Islet precursor cell (in vitro differentiated cells): ENCODE results near the gene DPRX.
"Not testable (repeated sequence)": the region's sequence is repeated elsewhere in the genome, so short reads cannot be mapped to it uniquely, and the experiment has no call there.

Experiments
- DNase-seq: peaks from one replicate; pipeline ENCODE4 v3.0.0-alpha.2; 2018

Gene DPRX

DNA sequence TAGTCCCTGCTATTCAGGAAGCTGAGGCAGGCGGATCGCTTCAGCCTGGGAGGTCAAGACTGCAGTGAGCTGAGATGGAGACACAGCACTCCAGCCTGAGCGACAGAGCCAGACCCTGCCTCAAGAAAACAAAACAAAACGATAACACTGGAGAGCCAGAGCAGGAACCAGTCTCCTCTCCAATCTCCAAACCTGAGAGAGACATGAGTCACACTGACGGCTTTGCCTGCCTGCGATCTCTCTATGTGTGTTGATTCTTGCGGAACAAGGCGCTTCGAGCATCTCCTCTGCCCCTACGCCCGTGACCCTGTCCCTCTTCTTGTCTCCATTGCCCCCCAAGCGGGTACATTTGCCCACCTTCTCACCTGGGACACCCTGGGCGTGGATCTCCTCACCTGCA is 15.6 kb downstream of the DPRX start:
- no peak for DNase-seq

DNA sequence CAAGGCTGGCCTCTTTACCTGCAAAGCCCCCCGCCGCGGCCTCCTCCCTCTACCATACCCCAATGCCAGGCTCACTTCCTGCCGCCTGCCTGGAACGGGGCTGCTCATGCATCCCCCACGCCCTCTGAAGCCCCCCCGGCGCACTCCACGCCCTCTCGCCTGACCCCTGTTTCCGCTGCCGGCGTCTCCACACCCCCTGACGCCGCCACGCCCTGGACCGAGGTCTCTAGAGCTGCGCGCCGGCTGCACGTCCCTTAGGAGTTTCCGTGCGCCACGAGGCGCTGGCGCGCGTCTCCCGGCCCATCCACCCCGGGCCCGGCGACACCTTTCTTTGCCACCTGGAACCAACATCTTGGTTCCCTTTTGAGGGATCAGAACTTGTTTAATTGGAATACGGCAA is 16.0 kb downstream of the DPRX start:
- DNase-seq, result no peak

DNA sequence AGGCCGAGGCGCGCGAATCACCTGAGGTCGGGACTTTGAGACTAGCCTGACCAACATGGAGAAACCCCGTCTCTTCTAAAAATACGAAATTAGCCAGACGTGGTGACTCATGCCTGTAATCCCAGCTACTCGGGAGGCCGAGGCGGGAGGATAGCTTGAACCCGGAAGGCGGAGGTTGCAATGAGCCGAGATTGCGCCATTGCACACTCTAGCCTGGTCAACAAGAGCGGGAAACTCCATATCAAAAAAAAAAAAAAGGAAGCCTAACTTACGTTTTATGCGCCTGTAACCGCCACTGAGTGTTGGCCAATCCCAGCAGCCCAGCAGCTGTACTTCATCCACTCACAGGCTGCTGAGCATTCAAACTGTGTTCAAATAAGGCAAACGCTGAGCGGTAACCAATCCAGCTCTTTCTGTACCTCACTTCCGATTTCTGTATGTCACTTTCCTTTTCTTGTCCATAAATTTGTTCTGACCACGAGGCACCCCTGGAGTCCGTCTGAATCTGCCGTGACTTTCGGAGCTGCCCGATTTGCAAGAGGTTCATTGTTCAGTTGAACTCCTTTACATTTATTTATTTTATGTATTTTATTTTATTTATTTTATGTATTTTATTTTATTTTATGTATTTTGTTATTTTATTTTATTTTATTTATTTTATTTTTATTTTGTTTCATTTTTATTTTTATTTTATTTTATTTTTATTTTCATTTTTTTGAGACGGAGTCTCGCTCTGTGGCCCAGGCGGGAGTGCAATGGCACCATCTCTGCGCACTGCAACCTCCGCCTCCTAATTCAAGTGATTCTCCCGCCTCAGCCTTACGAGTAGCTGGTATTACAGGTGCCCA is 18.2 kb downstream of the DPRX start:
- no peak for DNase-seq

DNA sequence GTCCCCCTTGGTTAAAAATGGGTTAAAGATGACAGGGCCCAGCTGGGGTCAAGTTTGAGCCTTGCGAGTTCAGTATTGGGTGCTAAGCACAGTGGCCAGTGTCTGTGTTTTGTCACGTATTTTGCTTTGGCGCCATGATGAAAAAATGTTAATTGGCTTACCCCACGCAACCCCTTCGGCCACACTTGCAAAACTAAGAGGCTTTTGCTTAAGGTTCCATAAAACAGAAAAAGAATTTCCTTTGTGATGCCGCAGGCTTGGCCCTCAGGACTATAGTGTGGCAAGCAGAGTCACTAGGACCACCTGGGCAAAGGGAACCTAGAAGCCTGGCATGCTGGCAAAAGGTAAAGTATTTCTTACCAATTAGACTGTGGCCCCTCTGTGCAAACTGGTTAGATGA is 20.7 kb downstream of the DPRX start:
- no peak for DNase-seq

DNA sequence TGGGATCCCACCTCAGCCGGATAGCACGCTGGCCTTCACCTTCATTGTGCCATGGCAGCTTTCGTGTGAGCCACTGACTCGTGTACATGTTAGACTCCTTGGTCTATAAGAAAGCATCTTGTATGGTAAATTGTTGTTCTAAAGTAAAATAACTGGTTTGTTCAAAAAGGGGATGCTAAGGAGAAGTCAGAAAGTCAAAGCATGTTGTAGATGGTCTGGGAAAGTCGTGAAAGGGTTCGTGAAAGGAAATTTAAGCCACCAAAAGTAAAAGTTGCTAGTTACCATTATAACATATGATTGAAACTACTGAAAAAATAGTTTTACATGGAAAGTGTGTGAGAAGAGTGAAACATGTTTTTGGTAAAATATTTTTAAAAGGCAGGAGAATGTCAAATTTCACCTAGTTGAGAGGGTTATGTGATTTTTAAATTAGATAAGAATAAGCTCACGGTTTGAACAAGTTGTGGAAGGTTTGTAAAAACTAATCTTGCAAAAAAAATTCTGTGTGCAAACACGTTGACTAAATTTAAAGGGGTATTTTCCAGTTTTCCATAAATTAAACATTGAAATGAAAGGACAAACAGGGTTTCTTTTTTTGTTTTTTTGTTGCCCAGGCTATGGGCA is 23.4 kb downstream of the DPRX start:
- DNase-seq, result no peak

DNA sequence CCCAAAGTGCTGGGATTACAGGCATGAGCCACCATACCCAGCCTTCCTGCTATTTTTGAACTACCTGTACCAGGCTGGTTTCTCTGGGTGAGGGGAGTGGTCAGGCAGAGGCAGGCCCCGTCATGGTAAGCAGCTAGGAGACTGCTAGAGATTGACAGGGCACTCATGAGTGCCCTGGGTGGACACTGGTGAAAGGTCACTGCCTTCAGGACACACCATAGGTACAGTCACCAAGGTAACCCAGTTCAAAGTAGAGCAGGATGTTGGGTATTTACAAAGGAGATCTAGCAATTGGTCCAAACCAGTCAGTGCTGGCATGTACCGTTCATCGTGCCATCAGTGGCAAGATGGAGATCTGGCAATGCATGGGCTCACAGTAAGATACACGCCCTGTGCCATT is 25.5 kb downstream of the DPRX start:
- no peak for DNase-seq

DNA sequence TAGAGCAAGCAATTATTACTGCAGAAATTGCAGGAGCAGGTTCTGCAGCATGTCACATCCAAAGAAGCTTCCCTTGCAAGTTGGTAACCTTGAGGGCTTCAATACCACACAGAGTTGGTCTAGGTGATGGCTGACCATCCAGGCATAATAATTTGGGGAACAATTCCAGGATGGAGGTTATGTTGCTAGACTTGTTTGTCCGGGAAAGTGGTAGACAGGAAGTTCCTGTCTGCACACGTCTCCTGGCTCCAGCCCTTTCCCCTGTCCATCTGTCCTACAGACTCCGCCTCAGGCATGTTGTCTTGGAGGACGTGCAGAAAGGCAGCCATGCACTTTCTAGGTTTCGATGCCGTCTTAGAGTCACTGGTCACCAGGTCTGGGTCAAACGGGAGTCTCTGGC is 26.0 kb downstream of the DPRX start:
- DNase-seq, result no peak

DNA sequence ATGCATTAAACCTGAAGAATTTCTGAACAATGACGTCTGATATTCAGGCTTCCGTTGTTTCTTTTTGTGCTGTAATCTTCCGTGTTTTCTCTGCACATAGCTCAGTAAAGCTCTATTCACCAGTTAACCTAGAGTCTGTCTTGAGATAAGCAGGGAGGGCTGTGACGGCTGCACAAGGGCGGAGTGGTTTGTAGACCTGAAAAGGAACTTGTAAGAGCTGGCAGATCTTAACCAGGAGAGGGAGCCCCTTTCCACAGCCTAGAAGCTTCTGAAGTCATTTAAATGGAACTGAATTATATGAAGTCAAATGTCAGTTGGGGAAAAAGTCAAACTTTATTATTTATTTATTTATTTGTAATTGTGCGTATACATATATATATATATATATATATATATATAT is 27.5 kb downstream of the DPRX start:
- peak; percentile 73 for DNase-seq

DNA sequence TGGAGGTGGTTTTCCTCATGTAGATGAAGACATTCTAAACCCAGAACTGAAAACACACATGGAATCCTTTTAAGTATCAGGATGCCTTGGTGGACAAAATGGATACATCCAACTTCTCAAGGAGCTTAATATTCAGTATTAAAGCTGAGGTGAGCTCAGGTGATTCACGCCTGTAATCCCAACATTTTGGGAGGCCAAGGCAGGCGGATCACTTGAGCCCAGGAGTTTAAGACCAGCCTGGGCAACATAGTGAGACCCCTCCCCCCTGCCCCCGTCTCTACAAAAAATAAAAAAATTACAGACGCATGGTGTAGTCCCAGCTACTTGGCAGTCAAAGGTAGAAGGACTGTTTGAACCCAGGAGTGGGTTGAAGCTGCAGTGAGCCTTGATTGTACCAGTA is 28.8 kb downstream of the DPRX start:
- DNase-seq, result no peak

DNA sequence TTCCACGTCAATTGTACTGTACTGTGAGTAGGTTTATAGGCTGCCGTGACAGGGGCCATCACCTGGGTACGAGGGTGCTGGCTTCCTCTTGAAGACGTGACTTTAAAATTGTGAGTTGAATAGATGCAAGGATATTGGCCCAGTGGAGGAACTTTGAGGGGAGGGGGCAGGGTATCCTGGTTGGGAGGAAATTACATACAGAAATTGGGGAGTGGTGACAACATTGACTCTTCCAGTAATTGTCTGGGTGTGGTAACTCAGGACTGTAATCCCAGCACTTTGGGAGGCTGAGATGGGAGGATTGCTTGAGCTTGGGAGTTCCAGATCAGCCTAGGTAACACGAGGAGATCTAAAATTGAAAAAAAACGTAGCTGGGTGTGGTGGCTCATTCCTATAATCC is 30.4 kb downstream of the DPRX start:
- DNase-seq, result no peak

DNA sequence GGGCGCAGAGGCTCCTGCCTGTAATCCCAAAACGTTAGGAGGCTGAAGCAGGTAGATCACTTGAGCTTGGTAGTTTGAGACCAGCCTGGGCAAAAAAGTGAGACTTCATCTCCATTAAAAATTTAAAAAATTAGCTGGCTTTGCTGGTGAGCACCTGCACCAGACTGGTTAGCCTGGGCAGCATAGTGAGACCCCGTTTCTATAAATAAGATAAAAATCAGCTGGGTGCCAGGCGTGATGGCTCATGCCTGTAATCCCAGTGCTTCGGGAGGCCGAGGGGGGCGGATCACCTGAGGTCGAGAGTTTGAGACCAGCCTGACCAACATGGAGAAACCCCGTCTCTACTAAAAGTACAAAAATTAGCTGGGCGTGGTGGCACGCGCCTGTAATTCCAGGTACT is 32.4 kb downstream of the DPRX start:
- no peak for DNase-seq

DNA sequence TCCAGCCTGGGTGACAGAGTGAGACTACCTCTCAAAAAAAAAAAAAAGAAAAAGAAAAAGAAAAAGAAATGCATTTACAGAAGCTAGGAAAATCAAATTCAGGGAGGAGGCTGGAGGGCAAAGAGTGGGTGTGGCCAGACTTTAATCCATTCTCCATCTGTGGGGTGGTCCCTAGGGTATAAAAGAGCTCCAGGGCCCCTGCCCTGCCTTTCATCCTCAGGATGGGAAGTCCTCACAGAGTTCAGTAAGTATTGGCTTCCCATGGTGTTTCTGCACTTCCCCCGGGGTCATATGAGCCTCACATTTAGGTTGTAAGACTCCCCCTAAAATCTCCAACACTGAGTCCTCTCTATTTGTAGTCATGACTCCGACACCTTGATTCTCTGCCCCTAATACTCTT is 33.0 kb downstream of the DPRX start:
- no peak for DNase-seq

DNA sequence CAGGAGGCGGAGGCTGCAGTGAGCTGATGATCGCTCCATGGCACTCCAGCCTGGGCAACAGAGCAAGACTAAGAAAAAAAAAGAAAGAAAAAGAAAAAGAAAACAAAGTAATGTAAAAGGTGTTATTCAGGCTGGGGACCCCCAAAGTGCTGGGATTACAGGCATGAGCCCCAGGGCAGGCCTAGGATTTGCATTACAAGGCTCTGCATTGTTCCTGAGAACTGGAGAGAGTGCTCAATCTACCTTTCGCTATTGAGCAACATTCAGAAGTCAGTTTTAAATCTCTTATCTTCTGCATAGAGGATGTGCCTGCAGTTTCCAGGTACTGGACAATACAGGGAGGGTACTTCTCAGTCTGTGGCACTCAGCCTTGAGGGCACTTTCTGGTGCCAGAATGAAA is 34.5 kb downstream of the DPRX start:
- not testable (repeated sequence) for DNase-seq

DNA sequence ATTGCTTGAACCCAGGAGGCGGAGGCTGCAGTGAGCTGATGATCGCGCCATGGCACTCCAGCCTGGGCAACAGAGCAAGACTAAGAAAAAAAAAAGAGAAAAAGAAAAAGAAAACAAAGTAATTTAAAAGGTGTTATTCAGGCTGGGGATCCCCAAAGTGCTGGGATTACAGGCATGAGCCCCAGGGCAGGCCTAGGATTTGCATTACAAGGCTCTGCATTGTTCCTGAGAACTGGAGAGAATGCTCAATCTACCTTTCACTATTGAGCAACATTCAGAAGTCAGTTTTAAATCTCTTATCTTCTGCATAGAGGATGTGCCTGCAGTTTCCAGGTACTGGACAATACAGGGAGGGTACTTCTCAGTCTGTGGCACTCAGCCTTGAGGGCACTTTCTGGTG is 37.0 kb downstream of the DPRX start:
- not testable (repeated sequence) for DNase-seq

DNA sequence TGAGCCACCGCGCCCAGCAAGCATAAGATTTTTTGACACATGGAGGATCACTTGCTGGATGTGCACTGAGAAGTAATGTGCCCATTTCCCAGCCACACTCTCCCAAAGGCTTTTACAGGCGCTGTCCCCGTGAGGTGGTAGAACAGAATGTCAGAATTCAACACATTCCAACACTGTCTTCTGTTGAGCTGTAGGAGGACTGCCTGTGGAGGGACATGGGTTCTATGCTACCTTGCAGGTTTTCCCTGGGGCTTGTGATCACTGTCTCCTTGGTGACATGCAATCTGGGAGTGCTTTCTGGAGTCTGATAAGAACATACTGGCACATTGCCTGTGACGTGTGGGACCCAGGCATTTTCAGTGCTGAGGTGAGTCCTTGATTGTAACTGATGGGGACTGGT is 38.5 kb downstream of the DPRX start:
- peak; percentile 56 for DNase-seq

DNA sequence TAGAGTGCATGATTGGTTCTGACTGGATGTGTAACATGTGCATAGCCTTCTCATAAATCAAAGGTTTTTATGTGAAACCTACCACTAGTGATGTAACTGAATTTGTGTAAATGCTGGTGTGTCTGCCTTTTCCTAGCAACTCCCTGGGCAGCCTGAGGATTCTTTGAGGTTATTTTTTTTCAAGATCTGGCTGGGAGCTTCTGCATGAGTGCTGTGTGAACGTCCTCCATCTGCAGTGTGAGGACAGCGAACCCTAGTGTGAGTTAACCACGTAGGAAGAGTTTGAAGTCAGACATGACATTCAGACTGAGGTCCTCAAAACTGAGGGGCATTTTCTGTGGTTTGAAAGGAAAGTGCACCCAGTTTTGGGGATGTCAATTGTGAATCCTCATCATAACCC is 39.9 kb downstream of the DPRX start:
- no peak for DNase-seq
